ENCODE data around the gene TBC1D9B.

TBC1D9B gene

GRCh38 chr5:179852993-179853547 is 54.6 kb downstream of the TBC1D9B start:
- Histone ChIP-seq H3K4me1 (ENCODE audit: insufficient read depth, low read length) (peaks cover 13% of the 10 kb centered on the region), H3K27me3 (ENCODE audit: insufficient read depth, low read length, poor library complexity) (no peaks in the 10 kb centered on the region), H3K4me2 (ENCODE audit: insufficient read depth, low read length) (no peak overlapping the region), H3K9ac (ENCODE audit: low read depth, low read length) (no peak overlapping the region), H3K9me3 (ENCODE audit: insufficient read depth, low read length, severe bottlenecking) (no peaks in the 10 kb centered on the region), H2AFZ (ENCODE audit: low read depth, low read length) (no peak overlapping the region), H4K20me1 (ENCODE audit: insufficient read depth, low read length) (no peaks in the 10 kb centered on the region), H3K27ac (ENCODE audit: low read length) (no peak overlapping the region), H3K4me3 (ENCODE audit: low read depth in 1 of 2, low read length in 2 of 2) (no peak overlapping the region), H3K36me3 (ENCODE audit: insufficient read depth, low read length) (peaks cover 40% of the 10 kb centered on the region), H3K79me2 (ENCODE audit: insufficient read depth, low read length) (peaks cover 2% of the 10 kb centered on the region; the same call in 1 of the 2 replicates)
- no peak for ATAC-seq (ENCODE audit: insufficient read depth, low read depth)
- no peak for TF ChIP-seq CTCF (IDR thresholded peaks at IDR 0.05; ENCODE audit: borderline replicate concordance, extremely low read depth, low read length, poor library complexity, severe bottlenecking)
- no peak for TF ChIP-seq EZH2 (IDR thresholded peaks at IDR 0.05; ENCODE audit: borderline replicate concordance, low read depth, low read length, severe bottlenecking)
- no peak for DNase-seq

GRCh38 chr5:179841621-179842020 is 66.1 kb downstream of the TBC1D9B start:
- H3K9ac ChIP-seq (ENCODE audit: low read depth, low read length): no peak overlapping the region
- DNase-seq (no peak), ATAC-seq (ENCODE audit: insufficient read depth, low read depth) (no peak)
- no peak overlapping the region for H3K4me2 ChIP-seq (ENCODE audit: insufficient read depth, low read length)
- H3K9me3 ChIP-seq (ENCODE audit: insufficient read depth, low read length, severe bottlenecking): peaks cover 9% of the 10 kb centered on the region
- no peaks in the 10 kb centered on the region for H4K20me1 ChIP-seq (ENCODE audit: insufficient read depth, low read length)
- no peak overlapping the region for H3K4me3 ChIP-seq (ENCODE audit: low read depth in 1 of 2, low read length in 2 of 2)
- H2AFZ ChIP-seq (ENCODE audit: low read depth, low read length): no peak overlapping the region
- no peak for TF ChIP-seq CTCF (IDR thresholded peaks at IDR 0.05; ENCODE audit: borderline replicate concordance, extremely low read depth, low read length, poor library complexity, severe bottlenecking)
- no peak overlapping the region for H3K27ac ChIP-seq (ENCODE audit: low read length)
- peaks cover 5% of the 10 kb centered on the region for H3K4me1 ChIP-seq (ENCODE audit: insufficient read depth, low read length)
- no peaks in the 10 kb centered on the region for H3K27me3 ChIP-seq (ENCODE audit: insufficient read depth, low read length, poor library complexity)
- no peaks in the 10 kb centered on the region for H3K79me2 ChIP-seq (ENCODE audit: insufficient read depth, low read length)
- H3K36me3 ChIP-seq (ENCODE audit: insufficient read depth, low read length): peaks cover 31% of the 10 kb centered on the region

GRCh38 chr5:179840766-179841165 is 66.9 kb downstream of the TBC1D9B start:
- Histone ChIP-seq H3K4me2 (ENCODE audit: insufficient read depth, low read length) (no peak overlapping the region), H3K36me3 (ENCODE audit: insufficient read depth, low read length) (peaks cover 38% of the 10 kb centered on the region), H3K79me2 (ENCODE audit: insufficient read depth, low read length) (no peaks in the 10 kb centered on the region), H3K9ac (ENCODE audit: low read depth, low read length) (no peak overlapping the region), H4K20me1 (ENCODE audit: insufficient read depth, low read length) (no peaks in the 10 kb centered on the region), H3K4me3 (ENCODE audit: low read depth in 1 of 2, low read length in 2 of 2) (no peak overlapping the region), H3K9me3 (ENCODE audit: insufficient read depth, low read length, severe bottlenecking) (peaks cover 9% of the 10 kb centered on the region), H3K4me1 (ENCODE audit: insufficient read depth, low read length) (peaks cover 12% of the 10 kb centered on the region), H2AFZ (ENCODE audit: low read depth, low read length) (no peak overlapping the region), H3K27ac (ENCODE audit: low read length) (no peak overlapping the region), H3K27me3 (ENCODE audit: insufficient read depth, low read length, poor library complexity) (no peaks in the 10 kb centered on the region)
- DNase-seq: no peak
- ATAC-seq (ENCODE audit: insufficient read depth, low read depth): no peak
- no peak for TF ChIP-seq CTCF (IDR thresholded peaks at IDR 0.05; ENCODE audit: borderline replicate concordance, extremely low read depth, low read length, poor library complexity, severe bottlenecking)
- TF ChIP-seq EZH2 (IDR thresholded peaks at IDR 0.05; ENCODE audit: borderline replicate concordance, low read depth, low read length, severe bottlenecking): no peak

- no peak overlapping the region for H2AFZ ChIP-seq (ENCODE audit: low read depth, low read length)
- H3K79me2 ChIP-seq (ENCODE audit: insufficient read depth, low read length): no peaks in the 10 kb centered on the region
- ATAC-seq (ENCODE audit: insufficient read depth, low read depth) (no peak), DNase-seq (no peak)
- H3K27me3 ChIP-seq (ENCODE audit: insufficient read depth, low read length, poor library complexity): no peaks in the 10 kb centered on the region
- H3K4me2 ChIP-seq (ENCODE audit: insufficient read depth, low read length): no peak overlapping the region
- TF ChIP-seq EZH2 (IDR thresholded peaks at IDR 0.05; ENCODE audit: borderline replicate concordance, low read depth, low read length, severe bottlenecking): no peak
- TF ChIP-seq CTCF (IDR thresholded peaks at IDR 0.05; ENCODE audit: borderline replicate concordance, extremely low read depth, low read length, poor library complexity, severe bottlenecking): no peak
- H3K4me1 ChIP-seq (ENCODE audit: insufficient read depth, low read length): peaks cover 12% of the 10 kb centered on the region
- H3K36me3 ChIP-seq (ENCODE audit: insufficient read depth, low read length): peaks cover 39% of the 10 kb centered on the region
- peaks cover 9% of the 10 kb centered on the region for H3K9me3 ChIP-seq (ENCODE audit: insufficient read depth, low read length, severe bottlenecking)
- no peak overlapping the region for H3K27ac ChIP-seq (ENCODE audit: low read length)
- H4K20me1 ChIP-seq (ENCODE audit: insufficient read depth, low read length): no peaks in the 10 kb centered on the region
- H3K9ac ChIP-seq (ENCODE audit: low read depth, low read length): no peak overlapping the region
- H3K4me3 ChIP-seq (ENCODE audit: low read depth in 1 of 2, low read length in 2 of 2): no peak overlapping the region
Observed at GRCh38 chr5:179840321-179840720, 67.4 kb downstream of the TBC1D9B start.
